ENCODE measurements around the gene ACCS.

The ACCS gene

DNA sequence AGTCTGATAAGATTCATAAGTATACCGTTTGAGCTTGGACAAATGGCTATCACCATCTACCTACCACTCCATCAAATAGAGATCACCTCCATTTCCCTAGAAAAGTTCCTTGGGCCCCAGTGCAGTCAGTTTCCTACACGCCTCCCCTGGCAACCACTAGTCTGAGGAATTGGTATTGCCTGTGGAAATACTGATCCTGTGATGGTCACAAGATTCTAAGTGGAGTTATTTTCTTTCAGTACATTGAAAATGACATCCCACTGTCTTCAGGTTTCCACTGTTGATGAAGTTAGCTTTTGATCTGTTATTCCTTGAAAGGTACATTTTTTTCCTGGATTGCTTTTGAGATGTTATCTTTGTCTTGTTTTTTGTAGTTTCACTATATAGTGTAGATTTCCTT lies 22.9 kb upstream of the ACCS start:
- DNase-seq: no peak

DNA sequence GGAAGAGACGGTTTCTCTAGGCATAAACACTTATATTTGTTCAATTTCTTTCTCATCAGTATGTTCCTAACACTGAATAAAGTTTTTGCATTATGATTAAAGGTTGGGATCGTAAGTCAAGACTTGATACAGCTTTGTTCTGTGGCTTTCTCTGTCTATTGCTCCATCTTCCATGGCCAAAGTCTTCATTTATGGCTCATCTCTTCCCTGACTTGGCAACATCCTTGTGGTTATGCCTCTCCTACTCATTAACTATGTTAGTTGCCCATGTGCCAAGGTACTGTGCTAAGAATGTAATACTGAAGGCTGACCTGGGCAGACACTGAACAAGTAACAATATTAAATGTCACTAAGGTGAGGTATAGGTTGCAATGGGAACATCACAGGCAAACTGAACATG lies 19.9 kb upstream of the ACCS start:
- no peak for DNase-seq

DNA sequence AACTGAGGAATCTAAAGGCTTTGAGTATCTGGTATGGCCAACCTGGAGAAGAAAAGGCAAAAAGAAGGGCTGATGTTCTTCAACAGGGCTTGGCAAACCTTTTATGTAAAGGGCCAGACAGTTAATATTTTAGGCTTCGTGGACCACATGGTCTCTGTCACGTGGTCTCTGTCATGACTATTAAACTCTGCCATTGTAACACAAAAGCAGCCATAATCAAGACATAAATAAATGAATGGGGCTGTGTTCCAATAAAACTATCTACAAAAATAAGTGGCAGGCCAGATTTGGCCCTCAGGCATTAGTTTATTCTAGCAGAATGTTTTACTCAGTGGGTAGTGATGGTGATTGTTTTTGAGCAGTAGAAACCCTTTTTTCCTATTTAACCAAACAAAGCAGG lies 18.8 kb upstream of the ACCS start:
- DNase-seq: no peak

DNA sequence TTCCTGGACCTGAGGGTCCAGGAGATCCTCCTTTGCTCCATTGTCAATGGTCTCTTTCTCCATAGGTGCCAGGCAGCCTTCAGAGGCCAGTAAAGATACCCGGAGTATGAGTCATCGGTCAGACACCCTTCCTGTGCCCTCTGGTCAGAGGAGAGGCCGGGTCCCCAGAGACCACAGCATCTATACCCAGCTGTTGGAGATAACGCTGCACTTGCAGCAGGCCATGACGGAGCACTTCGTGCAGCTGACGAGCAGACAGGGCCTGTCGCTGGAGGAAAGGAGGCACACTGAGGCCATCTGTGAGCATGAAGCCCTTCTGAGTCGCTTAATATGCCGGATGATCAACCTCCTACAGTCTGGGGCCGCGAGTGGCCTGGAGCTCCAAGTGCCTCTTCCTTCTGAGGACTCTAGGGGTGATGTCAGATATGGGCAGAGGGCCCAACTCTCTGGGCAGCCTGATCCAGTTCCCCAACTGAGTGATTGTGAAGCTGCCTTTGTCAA lies 18.1 kb upstream of the ACCS start, which contains the start of gene ACCSL:
Gene ACCSL, plus strand, starts transcription at position 51 of the 501 bp plus-strand sequence. Its CDS starts 56 bp downstream, at position 107.
- DNase-seq: no peak

DNA sequence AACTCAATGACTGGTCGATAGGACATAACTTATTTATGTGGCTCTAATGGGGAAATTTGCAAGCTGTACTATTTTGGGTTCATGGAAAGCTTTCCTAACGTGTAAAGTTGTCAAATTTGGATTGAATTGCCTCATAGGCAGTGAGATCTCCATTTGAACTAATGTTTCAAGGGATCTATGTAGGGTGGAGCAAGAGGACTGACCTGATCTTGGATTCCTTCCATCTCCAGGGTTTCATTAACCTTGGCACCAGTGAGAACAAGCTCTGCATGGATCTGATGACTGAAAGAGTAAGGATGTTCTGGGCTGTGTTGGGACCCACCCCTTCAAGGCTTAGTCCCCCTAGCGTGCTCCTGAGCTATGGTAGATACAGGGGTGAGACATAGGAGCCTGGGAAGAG lies 16.2 kb upstream of the ACCS start:
- DNase-seq: no peak

DNA sequence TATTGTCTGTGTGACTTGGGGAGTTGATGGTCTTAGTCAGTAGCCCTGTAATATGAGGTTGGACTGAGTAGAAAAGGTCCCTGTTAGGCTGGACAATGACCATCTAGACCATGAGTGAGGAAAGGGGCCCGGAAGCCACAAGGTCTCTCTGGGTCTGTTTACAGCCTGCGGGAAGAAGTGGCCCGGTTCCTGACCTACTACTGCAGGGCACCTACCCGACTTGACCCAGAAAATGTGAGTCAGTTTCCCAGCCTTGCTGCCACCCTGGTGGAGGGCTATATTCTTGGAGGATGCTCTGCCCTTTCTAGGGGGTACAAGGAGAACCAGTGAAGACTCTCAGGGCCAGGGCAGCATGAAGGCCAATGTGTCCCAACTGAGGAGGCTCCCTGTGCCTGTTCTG lies 14.9 kb upstream of the ACCS start:
- DNase-seq: no peak

DNA sequence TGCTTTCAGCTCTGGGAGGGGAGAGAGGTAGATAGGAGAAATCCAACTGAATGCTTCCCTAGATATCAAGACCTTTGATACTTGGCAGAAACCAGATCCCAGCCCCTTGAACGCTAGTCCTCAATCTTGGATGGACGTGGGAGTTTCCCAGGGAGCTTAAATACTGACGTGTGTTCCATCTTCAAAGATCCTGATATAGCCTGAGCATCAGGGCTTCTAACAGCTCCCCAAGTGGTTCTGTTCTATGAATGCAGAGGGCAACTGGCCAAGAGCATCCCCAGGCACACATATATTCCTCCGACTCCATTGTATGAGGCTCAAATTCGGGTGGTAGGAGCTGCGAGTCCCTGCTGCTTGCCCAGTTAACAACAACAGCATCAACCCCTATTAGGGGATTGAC lies 8.7 kb upstream of the ACCS start:
- DNase-seq: no peak

DNA sequence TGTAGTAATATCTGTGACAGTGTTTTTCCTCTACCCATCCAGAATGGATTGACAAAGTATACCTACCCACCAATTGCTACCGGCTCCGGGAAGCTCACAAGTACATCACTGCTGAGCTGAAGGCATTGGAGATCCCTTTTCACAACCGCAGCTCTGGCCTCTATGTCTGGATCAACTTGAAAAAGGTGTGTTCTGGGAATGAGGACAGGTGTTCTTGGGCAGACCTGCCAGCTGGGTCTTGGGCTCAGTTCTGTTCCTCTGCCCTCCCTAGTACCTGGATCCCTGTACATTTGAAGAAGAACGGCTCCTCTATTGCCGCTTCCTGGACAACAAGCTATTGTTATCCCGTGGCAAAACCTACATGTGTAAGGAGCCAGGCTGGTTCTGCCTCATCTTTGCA lies 7.8 kb upstream of the ACCS start:
- DNase-seq: no peak

DNA sequence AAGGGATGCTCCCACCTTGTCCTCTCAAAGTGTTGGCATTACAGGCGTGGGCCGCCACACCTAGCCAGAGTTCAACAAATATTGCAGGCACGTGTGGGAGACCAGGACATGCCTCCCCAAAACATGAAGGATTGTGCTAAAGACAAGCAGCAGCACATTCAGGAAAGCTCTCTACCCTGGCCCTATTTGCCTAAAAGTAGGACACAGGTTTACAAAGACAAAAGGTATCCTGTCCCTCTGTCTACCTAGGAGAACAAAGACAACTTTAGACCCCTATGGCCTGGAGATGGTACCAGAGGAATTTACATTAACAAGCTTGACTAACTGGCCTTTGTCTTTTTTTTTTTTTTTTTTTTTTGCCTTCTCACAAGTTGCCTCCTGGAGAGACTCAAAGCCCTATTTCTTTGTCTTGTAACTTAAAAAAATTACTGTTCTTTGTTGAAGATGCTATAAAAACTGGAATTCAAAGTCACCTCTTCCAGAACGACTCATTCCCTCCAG lies 859 bp upstream of the ACCS start:
- DNase-seq: no peak

DNA sequence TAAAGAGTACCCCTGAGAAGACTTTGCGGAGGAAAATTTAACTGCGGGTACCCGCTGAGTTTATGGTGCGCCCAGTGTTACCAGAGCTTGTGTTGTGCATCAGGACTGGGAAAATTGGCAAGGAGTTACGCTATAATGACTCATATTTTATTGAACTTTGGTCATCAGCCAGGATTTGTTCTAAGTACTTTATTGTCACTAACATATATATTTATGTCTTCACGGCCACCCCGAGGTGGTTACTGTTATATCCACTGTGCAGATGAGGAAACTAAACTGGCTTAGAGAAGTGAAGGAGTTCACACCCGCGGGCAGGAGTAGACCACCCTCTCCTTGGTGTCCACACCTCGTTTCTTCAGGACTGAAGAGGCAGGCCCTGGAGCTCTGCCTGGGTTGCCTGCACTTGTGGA lies 667 bp downstream of the ACCS start:
- no peak for DNase-seq

DNA sequence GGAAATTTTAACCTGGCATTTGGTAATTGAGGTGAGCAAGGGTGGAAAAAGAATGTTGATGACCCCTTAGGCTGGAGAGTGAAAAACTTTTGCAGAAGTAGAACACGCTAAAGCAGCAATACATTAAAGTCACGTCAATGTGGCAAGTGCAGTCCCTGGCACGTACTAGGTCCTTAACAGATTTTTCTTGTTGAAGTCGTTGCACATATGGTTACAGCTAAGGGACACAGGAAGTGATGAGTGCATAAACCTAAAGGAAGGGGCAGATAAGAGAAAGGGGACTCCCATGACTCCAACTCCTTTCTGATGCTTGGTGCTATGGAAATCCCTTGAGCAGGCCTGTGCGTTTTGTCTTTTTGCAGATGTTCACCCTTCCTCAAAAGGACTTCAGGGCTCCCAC lies 1.2 kb downstream of the ACCS start:
- DNase-seq: no peak

DNA sequence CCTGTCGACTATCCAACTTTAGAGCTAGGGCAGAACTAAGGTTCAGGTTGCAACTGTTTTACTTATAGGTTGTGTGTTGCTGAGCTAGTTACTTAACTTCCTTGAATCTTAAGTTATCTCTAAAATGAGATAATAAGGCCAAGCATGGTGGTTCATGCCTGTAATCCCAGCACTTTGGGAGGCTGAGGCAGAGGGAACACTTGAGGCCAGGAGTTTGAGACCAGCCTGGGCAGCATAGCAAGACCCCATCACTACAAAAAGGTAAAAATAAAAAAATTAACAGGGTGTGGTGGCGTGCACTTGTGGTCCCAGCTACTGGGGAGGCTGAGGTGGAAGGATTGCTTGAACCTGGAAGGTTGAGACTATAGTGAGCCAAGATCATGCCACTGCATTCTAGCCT lies 2.1 kb downstream of the ACCS start:
- DNase-seq: no peak

DNA sequence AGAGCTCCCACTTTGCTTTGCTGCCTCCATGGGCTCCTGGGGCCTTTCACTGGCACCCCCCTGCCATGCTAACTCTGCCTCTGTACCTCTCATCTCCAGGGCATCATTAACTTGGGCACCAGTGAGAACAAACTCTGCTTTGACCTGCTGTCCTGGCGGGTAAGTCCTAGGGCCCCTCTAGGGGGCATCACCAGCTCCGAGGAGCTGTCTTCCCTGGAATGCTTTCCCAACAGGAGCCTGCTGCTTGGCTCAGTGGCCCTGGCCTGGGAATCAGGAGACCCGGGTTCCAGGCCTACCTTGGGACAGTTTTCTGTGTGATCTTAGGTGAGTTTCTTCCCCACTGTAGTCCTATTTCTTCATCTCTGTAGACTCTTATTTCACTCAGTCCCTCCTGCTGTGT lies 5.1 kb downstream of the ACCS start:
- no peak for DNase-seq

DNA sequence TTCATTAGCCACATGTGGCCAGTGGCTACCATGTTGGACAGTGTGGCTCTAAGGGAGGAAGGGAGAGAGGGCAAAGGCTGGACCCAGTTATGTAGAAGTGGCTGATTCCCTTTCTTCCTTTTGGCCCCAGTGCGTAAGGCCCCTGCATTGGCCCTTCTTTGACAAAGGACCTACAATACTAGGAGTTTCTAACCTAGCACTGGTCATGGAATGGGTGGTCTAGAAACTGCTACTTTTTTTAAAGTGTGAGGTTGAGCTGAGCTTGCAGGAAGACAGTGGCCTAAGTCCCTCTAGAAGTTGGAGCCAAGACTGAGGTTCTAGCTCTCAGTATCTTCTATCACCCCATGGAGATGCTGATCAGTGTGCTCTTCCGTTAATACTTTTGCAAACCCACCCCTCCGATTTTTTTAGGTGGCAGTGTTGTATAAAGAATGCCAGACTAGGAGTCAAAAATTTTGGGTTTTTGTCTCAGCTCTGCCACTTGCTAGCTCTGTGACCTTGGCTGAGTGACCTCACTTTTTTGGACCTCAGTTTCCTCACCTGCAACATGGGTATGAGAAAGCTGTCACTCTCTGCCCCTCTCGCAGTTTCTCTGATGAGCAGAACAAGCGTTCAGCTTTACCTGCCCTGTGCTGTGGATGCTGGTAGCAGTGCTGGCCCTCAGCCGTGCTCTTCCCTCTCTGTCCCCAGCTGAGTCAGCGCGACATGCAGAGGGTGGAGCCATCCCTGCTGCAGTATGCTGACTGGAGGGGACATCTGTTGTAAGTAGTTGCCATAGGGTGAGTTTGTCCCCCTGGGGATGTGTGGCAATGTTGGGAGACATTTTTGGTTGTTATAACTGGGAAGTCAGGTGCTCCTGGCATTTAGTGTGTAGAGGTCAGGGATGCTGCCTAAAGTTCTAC lies 6.9 kb downstream of the ACCS start:
- no peak for DNase-seq

DNA sequence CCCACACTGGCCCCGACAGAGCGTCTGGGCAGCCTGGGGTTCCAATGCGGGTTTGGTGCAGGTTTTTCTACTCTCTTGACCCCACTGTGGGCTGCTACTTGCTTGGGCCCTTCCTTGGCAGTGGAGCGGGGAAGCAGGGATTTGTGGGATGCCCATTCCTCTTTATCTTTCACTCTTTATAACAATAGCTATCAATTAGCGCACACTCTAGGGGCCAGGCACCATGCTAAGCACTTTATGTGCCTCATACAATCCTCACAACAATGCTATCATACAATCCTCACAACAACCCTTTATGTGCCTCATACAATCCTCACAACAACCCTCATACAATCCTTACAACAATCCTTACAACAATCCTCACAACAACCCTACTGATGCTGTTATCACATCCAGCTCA lies 12.7 kb downstream of the ACCS start:
- DNase-seq: no peak

DNA sequence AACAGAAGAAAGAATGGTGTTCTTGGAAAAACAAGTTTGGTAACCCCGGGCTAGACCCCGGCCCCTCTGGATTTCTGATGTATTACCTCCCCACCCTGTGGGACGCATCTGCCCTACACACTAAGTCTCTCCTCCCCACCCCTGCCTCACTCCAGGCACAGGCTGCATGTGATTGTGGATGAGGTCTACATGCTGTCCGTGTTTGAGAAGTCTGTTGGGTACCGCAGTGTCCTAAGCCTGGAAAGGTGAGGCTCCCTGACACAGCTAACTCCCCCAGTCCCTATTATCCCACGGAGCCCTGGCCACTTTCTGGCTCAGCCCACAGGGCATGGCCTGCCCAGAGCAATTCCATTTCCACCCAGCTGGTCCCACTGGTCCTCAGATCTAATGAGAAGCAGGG lies 13.3 kb downstream of the ACCS start:
- DNase-seq: no peak

DNA sequence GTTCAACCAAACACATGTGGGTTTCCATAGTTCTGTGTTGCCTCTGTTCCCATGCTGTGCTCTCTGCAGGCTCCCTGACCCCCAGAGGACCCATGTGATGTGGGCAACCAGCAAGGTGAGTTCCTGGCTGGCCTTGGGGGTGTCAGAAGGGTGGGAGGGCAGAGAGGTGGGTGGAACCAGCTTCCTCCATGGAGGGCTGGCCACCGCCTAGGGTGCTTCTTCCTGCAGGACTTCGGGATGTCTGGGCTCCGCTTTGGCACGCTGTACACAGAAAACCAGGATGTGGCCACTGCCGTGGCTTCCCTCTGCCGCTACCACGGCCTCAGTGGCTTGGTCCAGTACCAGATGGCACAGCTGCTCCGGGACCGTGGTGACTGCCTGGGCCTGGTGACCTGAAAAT lies 14.9 kb downstream of the ACCS start:
- DNase-seq: no peak

DNA sequence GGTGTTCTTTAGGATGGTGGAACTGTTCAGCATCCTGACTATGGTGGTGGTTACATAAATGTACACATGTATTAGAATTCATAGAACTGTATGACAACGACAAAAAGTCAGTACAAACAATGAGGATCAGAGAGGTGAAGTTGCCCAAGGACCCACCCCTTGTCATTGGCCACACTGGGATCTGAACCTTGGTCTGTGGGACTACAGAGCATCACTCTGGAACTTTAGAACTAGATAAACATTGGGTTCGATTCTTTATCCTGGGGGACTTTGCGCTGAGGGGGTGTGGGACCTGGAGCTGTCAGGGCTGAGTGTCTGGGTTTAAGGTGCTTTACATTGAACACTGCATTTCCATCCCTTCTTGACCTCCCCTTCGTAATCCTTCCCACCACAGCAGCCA lies 16.6 kb downstream of the ACCS start:
- no peak for DNase-seq

DNA sequence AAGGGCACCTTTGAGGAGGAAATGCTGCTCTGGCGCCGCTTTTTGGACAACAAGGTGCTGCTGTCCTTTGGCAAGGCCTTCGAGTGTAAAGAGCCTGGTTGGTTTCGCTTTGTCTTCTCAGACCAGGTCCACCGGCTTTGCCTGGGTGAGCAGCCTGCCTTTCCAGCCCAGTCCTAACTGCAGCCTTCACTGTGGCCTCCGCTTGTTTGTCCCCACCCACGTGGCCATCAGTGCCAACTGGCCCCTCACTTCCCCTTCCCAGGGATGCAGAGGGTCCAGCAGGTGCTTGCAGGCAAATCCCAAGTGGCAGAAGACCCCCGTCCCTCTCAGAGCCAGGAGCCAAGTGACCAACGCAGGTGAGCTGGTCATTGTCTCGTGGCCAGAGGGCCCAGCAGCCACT lies 17.4 kb downstream of the ACCS start:
- no peak for DNase-seq

DNA sequence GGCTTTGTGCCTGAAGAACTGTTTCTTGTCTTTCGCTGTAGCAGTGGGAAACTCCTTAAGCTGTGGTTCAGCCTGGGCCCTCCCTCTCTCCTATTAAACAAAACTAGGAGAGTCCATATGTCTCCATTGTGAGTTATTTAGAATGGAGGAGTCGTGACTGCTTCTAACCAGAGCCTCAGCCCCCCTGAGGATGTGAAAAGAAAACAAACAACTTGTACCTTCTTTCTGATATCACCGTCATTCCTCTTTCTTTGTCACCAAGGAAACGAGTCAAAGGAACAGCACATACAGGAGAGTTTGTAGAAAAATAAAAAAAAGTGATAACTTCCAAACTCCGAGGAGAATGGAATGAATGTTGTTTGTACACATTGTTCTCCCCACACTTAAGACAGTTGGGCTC lies 17.8 kb downstream of the ACCS start:
- DNase-seq: no peak

DNA sequence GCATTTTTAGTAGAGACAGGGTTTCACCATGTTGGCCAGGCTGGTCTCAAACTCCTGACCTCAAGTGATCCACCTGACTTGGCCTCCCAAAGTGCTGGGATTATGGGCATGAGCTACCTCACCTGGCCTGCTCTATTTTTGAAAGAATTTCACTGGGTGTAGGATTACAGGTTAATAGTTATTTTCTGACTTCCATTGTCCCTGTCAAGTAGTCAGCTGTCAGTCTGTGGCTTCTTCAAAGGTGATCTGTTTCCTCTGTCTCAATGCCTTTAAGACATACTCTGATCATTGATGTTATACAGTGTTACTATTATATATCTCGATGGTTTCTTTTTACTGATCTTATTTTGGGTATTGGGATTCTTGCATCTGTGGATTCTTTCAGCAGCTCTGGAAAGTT lies 19.3 kb downstream of the ACCS start:
- no peak for DNase-seq

DNA sequence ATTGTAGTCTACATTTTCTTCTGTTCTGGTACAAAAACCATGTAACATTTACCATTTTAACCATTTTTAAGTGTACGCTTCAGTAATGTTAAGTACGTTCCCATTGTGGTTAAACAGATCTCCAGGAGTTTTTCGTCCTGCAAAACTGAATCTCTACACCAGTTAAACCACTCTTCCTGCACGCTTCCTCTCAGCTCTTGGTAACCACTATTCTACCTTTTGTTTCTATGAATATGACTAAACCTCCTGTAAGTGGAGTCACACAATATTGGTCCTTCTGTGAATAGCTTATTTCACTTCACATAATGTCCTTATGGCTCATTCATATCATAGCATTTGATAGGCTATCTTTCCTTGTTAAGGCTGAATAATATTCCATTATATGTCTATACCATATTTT lies 22.3 kb downstream of the ACCS start:
- DNase-seq: no peak

DNA sequence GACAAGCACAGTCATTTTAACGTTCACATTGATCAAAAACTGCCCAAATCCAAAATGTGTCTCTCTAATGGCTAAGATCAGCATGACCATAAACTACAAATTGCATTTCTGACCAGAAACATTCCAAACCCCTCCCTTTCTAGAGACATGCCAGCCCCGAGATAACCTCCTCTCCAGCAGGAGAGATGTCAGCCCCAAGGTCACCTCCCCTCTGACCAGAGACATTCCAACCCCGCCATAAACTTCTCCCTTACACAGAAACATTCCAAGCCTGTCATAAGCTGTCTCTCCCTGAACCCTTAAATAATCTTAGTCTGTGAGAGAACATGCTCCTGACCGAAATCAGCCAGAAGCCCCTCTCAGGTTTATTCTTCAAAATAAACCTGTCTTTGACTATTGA lies 22.8 kb downstream of the ACCS start:
- no peak for DNase-seq

DNA sequence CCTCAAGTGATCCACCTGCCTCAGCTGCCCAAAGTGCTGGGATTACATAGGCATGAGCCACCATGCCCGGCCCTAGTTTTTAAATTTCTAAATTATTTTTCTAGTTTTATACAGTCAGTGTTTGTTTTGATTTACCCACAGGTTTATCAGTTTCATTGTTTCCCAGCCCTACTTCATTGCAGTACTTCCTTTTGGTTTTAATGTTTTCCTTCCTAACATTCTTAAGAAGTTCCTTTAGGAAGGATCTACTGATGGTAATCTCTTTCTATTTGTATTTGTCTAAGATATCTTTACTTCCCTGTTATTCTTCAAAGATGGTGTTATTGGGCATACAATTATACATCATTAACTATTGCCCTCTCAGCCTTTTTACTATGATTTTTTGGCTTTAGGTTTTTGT lies 24.5 kb downstream of the ACCS start:
- no peak for DNase-seq

All from NCI-H1694 (cell line).